ENCODE measurements around the gene SLC5A11. TPM values are rescaled to one million over a fixed set of nuclear protein-coding genes. Genes with fewer than 3 reads are reported as not detected.

The SLC5A11 gene
- total and polyA plus RNA-seq, 8 donors: 0.09 to 0.60 (median 0.14) TPM; not detected in 1

DNA sequence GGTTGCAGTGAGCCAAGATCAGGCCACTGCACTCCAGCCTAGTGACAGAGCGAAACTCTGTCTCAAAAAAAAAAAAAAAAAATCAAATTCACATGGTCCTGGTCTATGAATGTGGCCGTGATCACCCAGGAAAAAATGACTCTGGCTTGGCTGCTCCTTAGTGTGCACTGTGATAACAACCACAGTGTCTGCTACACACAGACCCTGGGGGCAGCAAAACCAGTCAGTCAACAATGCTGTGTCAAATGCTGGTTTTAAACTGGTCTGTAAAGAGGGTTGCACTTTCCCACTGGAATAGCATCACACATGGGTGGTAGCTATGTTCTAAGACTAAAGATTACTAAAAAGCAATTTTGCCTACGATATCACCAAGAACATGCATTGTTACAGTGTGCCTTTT lies 98.4 kb downstream of the SLC5A11 start:
- no peak overlapping the region for H3K27ac ChIP-seq
- no peaks in the 10 kb centered on the region for H3K4me1 ChIP-seq
- peaks cover 0 to 94% of the 10 kb centered on the region in 2 donors for H3K36me3 ChIP-seq
- no peaks in the 10 kb centered on the region for H3K9me3 ChIP-seq
- TF ChIP-seq, protein P1, sequence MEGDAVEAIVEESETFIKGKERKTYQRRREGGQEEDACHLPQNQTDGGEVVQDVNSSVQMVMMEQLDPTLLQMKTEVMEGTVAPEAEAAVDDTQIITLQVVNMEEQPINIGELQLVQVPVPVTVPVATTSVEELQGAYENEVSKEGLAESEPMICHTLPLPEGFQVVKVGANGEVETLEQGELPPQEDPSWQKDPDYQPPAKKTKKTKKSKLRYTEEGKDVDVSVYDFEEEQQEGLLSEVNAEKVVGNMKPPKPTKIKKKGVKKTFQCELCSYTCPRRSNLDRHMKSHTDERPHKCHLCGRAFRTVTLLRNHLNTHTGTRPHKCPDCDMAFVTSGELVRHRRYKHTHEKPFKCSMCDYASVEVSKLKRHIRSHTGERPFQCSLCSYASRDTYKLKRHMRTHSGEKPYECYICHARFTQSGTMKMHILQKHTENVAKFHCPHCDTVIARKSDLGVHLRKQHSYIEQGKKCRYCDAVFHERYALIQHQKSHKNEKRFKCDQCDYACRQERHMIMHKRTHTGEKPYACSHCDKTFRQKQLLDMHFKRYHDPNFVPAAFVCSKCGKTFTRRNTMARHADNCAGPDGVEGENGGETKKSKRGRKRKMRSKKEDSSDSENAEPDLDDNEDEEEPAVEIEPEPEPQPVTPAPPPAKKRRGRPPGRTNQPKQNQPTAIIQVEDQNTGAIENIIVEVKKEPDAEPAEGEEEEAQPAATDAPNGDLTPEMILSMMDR (IDR thresholded peaks at IDR 0.05): no peak
- DNase-seq: no peak
- ATAC-seq: no peak
- no peak overlapping the region for H3K4me3 ChIP-seq
- H3K27me3 ChIP-seq: no peaks in the 10 kb centered on the region
- intact Hi-C loops (cut with DNase I): no loop called here

DNA sequence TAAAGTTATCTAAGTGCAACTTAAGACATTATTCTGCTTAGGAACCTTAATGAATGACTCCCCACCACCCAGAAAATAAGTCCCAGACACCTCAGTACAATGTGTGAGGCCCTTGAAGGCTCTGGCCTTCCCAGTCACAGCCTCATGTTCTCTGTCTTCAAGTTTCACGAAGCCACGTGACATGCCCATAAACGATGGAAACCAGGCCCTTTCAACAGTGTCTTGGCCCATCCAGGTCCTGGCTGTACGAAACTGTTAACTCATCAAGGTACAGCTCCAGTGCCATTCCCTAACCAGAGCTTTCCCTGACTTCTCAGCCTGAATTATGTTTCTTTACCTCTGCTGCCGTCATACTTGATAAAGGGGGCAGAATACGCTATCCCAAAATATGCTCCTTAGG lies 100.4 kb downstream of the SLC5A11 start:
- H3K4me3 ChIP-seq: no peak overlapping the region
- H3K27me3 ChIP-seq: no peaks in the 10 kb centered on the region
- ATAC-seq (no peak), DNase-seq (no peak)
- no peaks in the 10 kb centered on the region for H3K9me3 ChIP-seq
- H3K36me3 ChIP-seq: peaks cover 0 to 93% of the 10 kb centered on the region in 2 donors
- H3K4me1 ChIP-seq: no peaks in the 10 kb centered on the region
- intact Hi-C loops (cut with DNase I): no loop called here
- H3K27ac ChIP-seq: no peak overlapping the region
- TF ChIP-seq, protein P1 (IDR thresholded peaks at IDR 0.05): no peak

DNA sequence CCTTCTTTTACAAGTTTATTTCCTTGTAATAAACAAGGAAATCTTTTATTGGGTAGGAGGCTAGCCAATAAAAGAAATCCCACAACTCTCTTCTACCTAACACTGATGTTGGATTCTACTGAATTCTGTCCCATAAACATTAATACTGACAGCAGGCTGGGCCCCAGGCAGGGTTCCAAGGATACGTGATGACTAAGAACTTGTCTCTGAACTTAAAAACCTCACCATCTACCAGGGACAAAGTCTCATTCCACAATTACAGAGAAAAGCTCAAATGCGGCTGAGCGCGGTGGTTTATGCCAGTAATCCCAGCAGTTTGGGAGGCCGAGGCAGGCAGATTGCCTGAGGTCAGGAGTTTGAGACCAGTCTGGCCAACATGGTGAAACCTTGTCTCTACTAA lies 104.5 kb downstream of the SLC5A11 start:
- no peak overlapping the region for H3K27ac ChIP-seq
- intact Hi-C loops (cut with DNase I): no loop called here
- H3K27me3 ChIP-seq: no peaks in the 10 kb centered on the region
- H3K36me3 ChIP-seq: peaks cover 0 to 96% of the 10 kb centered on the region in 2 donors
- DNase-seq (no peak), ATAC-seq (no peak)
- H3K4me1 ChIP-seq: no peaks in the 10 kb centered on the region
- no peak overlapping the region for H3K4me3 ChIP-seq
- TF ChIP-seq, protein P1 (IDR thresholded peaks at IDR 0.05): no peak
- H3K9me3 ChIP-seq: no peaks in the 10 kb centered on the region

DNA sequence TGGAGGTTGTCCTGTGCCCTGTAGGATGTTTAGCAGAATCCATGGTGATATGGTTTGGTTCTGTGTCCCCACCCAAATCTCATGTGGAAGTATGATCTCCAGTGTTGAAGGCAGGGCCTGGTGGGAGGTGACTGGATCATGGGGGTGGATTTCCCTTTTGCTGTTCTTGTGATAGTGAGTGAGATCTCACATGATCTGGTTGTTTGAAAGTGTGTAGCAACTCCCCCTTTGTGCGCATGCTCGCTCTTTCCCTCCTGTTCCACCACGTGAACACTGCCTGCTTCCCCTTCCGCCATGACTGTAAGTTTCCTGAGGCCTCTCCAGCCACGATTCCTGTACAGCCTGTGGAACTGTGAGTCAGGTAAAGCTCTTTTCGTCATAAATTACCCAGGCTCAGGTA lies 107.5 kb downstream of the SLC5A11 start:
- intact Hi-C loops (cut with DNase I): no loop called here
- H3K27me3 ChIP-seq: no peaks in the 10 kb centered on the region
- H3K9me3 ChIP-seq: no peaks in the 10 kb centered on the region
- no peak overlapping the region for H3K4me3 ChIP-seq
- no peaks in the 10 kb centered on the region for H3K4me1 ChIP-seq
- DNase-seq: no peak
- no peak overlapping the region for H3K27ac ChIP-seq
- ATAC-seq: no peak
- TF ChIP-seq, protein P1 (IDR thresholded peaks at IDR 0.05): no peak
- peaks cover 0 to 98% of the 10 kb centered on the region in 2 donors for H3K36me3 ChIP-seq

DNA sequence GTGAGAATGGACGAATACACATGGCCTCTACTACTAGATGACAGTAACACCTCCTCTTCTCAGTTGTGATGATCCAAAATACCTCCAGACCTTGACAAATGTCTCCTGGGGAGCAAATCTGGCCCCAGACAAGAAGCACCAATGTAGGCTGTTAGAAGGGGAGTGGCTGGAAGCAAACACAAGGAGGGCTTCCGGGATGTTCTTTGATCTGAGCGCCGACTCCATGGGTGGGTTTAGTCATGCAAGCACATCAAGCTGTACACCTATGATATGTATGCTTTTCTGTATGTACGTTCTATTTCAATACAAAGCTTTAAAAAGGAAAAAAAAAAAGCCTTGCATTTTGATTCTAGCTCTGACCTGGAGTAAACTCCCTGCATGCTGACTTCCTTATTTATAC lies 108.0 kb downstream of the SLC5A11 start:
- peaks cover 0 to 98% of the 10 kb centered on the region in 2 donors for H3K36me3 ChIP-seq
- intact Hi-C loops (cut with DNase I): no loop called here

More for the DNA sequence above, 108.0 kb downstream of the SLC5A11 start:
- TF ChIP-seq, protein P1 (IDR thresholded peaks at IDR 0.05): no peak
- Histone ChIP-seq H3K4me3 (no peak overlapping the region), H3K27me3 (no peaks in the 10 kb centered on the region), H3K4me1 (no peaks in the 10 kb centered on the region), H3K27ac (no peak overlapping the region), H3K9me3 (no peaks in the 10 kb centered on the region)
- ATAC-seq (no peak), DNase-seq (no peak)

All from left lung (tissue), 10 donors.